MM.1S (cell line): ENCODE data around the gene CTSC.

ENCODE experiments used
- CTCF ChIP-seq: fragments of 300-600 bp; sonication (generic); IDR thresholded peaks from 2 replicates; pipeline ENCODE4 v1.5.1; 2016; ENCODE audit warnings: antibody characterized with exemption, low read length, mixed read lengths
- EZH2phosphoT487 ChIP-seq: fragments of 300-600 bp; sonication (generic); IDR thresholded peaks from 2 replicates; pipeline ENCODE4 v1.6.1; 2018; ENCODE audit warnings: antibody characterized with exemption, low read length

- TF ChIP-seq CTCF = no peak
- no peak for TF ChIP-seq EZH2phosphoT487
These were observed 56.2 kb downstream of the CTSC start for GRCh38 chr11:88281317-88281712.
